HG03571 (cell line): ENCODE results near the gene PLEKHO2.
A peak's percentile ranks its signal among the peaks of the same experiment; 100 is the strongest.

Experiments
- ATAC-seq: cut with Tn5 transposase; IDR thresholded peaks from one replicate; pipeline ENCODE4 v1.9.1; 2021; ENCODE audit not compliant: unreplicated experiment

PLEKHO2 gene

GRCh38 chr15:64825431-64826294 lies 16.1 kb upstream of the PLEKHO2 start, which contains the start of gene PIF1:
PIF1 (minus strand) TSS chr15:64825647; CDS start chr15:64824335, 1,312 bp downstream.
- peak; percentile 82 for ATAC-seq

DNA sequence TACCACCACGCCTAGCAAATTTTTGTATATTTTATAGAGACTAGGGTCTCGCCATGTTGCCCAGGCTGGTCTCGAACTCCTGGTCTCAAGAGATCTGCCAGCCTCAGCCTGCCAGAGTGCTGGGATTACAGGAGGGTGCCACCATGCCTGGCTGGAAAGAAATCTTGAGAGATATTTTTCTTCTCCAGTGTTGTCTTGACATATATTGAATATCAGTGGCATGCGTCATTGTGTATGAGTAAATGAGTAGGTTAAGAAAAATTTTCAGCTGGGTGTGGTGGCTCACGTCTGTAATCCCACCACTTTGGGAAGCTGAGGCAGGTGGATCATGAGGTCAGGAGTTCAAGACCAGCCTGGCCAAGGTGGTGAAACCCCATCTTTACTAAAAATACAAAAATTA lies 12.7 kb upstream of the PLEKHO2 start:
- ATAC-seq = no peak

GRCh38 chr15:64833690-64834089 lies 8.0 kb upstream of the PLEKHO2 start:
- no peak for ATAC-seq

DNA sequence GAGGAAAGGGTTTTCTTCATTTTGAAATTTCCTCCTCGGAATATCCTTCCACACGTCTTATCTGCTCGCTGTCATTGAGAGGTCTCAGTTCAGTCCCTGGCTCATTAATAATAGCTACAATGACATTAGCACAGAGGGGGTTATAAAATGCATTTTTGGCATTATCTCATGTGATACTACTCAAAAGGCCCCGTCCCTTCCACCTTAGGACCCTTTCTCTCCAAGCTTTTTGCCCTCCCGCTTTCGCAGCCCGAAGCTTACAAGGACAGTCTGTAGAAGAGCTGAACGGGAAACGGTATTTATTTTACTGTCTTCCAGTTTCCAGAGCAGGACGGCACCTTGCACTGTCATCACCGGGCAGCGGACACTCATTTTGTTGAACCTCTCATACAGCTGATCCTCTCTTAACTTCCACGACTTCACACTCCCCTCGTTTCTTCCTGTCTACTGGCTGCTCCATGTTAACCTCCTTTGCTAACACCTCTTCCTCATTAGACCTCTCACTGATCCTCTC lies 5.6 kb upstream of the PLEKHO2 start:
- no peak for ATAC-seq

DNA sequence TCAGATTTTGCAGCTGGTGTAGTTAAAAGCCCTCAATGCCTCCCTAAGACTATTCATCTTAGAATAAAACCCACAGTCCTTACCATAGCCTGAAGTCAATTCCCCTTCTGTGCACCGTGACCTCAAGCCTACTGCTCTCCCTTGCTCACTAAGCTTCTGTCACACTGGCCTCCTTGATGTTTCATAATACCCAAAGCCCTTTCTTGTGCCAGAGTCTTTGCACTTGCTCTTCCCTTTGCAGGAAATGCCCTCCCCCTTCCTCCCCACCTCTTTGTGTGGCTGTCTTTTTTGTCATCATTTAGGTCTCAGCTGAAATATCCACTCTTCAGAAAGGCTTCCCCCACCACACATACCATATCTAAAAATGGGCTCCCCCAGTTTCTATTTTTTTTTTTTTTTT lies 4.2 kb upstream of the PLEKHO2 start:
- no peak for ATAC-seq

GRCh38 chr15:64841060-64841343 lies 713 bp upstream of the PLEKHO2 start:
- no peak for ATAC-seq

DNA sequence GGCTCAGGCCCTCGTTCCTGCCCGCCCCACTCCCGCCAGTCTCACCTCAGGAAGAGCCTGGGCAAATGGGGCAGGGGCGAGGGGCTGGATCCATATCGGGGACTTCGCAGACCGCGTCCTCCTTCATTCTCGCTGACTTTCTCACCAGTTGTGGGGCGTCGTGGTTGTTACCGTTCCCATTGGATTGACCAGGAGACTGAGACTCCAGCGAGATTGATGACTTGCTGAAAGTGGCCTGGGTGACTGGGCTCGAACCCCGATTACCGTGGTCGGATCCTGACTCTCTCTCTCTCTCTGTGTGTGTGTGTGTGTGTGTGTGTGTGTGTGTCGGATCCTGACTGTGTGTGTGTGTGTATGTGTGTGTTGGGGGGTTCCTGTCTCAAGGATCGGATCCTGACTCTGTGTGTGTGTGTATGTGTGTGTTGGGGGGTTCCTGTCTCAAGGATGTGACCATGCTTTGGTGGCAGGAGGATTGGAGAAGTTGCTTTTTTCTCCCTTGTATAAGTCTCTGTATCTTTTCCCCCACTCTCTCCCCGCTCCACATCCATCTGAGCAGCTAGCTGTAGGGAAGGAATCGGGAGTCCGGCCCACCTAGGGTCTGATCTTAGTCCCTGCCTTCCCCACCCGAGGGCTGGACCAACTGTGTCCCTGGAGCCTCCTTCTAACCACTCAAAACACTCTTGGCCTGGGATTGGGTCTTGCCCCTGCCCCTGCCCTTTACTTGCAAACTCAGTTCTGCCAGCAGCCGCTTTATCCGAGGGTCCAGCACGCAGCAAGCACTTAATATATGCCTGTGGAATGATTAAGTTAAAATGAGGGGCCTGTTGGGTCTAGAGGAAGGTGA lies 603 bp downstream of the PLEKHO2 start:
- ATAC-seq = no peak

GRCh38 chr15:64842986-64843561 lies 1.4 kb downstream of the PLEKHO2 start:
- no peak for ATAC-seq

DNA sequence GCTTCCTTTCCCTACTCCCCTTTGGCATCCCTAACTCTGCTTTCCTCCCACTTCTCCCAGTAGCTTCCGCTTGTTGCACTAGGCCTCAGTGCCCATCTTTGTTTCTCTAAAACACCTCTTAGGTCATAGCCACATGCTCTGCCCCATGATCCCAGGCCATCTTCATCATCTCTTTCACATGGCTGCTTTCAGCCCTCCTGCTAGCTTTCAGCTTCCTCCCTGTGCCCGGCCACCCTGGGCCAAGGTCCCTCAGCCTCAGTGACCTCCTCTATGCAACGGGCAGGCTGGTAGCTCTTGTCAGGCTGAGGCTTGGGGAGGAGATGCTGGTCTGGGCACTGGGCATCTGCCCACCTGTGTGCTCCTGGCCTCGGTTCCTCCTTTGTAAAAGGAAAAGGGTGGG lies 2.3 kb downstream of the PLEKHO2 start:
- ATAC-seq = no peak

- no peak for ATAC-seq
Measured at GRCh38 chr15:64844576-64845145, 2.9 kb downstream of the PLEKHO2 start.

DNA sequence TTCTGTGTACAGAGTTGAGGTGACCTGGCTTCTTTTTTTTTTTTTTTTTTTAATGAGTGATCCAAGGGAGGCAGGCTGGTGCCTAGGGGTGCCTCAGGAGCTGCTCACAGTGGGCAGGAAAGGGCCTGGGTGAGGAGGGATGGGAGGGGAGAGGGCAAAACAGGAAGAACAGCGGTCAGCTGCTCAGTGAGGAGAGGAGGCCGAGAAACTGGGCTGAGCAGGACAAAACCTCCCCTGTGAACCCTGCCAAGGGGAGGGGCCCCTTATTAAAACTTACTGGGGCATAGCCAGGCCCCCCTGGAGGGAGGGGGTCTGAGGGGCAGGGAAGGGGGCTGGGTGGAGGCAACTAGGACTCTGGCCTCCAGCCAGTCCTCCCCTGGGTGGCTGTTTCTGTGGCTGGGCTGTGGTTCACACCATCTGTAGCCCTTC lies 3.5 kb downstream of the PLEKHO2 start:
- no peak for ATAC-seq

DNA sequence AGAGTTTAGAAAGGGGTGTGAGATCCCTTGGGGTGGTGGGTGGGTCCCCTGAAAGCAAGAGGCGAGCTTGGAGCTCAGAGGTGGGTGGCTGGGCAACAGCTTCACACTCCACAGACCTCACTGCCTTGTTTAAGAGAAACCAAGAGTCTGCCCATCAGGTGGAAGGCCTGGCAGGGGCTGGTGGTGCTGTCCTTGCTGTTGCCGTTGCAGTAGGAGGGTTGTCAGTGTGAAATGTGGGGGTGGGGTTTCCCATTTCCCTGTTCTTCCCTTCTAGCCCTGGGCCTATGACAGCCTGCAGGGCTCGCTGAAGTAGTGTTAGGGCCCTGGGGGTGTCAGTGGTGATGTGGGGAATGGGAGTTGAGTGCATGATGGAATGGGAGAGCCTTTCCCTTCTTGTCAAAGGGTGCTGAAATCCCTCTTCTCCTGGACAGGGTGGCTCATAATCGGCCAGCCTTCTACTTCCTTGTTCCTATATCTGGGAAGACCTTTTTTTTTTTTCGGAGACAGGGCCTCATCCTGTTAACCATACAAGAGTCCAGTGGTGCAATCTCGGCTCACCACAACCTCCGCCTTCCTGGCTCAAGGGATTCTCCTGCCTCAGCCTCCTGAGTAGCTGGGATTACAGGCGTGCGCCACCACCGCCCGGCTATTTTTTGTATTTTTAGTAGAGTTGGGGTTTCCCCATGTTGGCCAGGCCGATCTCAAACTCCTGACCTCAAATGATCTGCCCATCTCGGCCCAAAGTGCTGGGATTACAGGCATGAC lies 4.3 kb downstream of the PLEKHO2 start:
- ATAC-seq = no peak

DNA sequence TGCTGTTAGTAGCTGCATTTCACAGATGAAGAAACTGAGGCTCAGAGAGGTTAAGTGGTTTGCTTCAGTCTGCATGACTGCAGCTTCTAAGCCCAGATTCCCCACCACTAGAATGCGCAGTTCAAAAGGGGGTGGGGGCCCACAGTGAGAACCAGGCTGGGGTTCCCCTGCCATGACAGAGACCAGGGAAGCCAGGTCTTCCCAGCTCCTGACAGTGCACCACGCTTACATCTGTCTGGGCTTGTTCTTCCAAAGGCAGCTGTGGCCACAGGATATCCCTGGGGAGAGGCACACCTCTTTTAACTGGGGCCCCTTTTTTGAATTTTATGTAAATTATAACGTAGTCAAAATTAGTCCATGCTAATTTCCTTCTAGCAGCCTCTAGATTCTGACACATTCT lies 5.3 kb downstream of the PLEKHO2 start:
- ATAC-seq = no peak

DNA sequence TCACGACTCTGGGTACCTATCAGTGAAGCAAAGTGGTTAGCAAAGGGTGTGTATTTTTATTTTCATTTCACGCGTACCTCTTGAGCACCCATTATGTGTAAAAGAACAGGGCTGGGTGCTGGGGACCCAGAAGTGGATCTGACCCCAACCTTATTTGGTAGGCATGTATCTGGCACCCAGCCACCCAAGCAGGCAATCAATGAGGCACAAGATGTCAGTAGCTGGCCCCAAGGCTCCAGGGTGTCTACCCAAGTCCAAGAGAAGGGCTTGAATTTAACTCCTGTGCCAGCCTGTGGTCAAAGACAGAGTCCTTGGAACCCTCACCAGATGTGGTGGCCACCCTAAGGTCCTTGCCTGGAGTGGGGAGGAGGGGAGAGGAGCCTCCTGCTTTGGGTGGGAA lies 5.7 kb downstream of the PLEKHO2 start:
- ATAC-seq = no peak

DNA sequence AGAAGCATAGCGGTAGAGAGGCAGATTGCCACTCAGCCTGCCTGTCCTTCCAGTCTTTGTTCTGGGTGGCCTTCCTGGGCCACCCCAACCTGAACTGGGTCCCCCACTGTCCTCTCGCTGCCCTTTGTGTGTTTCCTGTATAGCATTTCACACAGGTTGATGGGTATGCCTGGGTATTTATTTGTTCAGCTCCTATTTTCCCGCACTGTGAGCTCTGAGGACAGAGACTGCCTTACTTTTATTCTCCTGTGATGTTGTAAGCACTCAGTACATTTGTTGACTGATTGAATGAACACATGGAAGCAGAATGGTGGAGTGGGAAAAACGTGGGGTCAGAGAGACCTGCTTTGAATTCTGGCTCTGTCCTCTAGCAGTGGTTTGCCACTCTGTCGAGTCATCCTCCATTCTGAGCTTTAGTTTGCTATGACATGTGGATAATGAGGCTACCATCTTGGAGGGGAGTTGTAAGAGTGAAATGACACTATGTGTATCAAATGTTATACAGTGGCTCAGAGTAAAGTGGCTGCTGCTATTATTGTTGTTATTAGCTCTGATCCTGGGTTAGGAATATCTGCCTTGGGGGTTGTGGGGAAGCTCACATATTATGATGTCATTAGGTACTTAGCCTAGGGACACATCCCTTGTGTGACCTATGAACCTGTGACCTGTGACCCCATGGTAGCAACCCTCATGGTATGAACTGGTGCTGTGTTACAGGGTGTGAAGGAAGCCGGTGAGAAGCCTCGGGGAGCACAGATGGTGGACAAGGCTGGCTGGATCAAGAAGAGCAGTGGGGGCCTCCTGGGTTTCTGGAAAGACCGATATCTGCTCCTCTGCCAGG lies 6.4 kb downstream of the PLEKHO2 start:
- no peak for ATAC-seq

DNA sequence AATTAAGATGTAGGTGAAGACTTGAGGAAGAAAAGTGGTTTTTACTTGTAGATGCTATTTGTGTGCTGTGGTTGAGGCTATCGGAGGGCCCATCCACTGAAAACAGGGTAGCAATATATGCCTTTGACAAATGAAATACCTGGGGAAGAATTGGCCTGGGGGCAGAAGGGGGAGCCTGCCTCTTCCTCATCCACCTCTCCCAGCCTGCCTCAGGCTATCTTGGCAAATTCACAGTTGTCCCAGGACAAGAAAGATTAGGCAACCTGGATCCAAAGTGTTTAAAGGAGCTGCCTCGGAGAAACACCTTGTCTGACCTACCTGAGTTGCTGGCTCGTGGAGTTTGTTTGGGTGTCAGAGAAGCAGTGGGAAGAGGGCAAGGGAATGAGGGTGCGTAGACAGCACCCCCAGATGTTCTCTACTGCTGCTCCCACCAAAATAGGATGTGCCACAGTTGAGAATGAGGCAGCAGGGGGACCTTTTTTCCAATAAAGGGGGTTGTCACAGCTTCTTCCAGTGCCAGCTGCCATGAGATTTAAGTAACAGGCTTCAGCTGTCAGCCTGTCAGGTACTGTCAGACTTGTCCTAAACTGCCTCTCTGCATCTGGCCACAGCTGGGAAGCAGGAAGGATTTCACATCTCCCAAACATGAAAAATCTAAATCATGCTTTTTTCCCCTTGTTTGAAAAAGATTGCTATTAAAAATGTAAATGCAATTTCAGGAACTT lies 9.2 kb downstream of the PLEKHO2 start:
- ATAC-seq = no peak

DNA sequence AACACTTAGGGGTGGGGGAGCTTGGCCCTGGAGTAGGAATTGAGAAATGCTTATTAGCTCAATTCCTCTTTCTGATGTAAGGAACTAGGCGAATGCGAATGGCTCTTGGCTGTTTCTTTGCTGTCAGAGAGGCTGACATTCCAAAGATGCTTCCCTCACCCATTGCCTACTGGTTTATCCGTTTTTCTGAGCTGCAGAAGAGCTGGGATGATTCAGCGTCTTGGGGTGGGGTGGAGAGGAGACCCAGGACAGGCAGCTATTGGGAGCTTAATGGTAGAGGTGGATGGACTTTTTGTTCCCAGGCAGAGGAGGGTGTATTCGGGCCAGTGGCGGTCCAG lies 9.8 kb downstream of the PLEKHO2 start:
- ATAC-seq = no peak

GRCh38 chr15:64854041-64854440 lies 12.3 kb downstream of the PLEKHO2 start:
- no peak for ATAC-seq

DNA sequence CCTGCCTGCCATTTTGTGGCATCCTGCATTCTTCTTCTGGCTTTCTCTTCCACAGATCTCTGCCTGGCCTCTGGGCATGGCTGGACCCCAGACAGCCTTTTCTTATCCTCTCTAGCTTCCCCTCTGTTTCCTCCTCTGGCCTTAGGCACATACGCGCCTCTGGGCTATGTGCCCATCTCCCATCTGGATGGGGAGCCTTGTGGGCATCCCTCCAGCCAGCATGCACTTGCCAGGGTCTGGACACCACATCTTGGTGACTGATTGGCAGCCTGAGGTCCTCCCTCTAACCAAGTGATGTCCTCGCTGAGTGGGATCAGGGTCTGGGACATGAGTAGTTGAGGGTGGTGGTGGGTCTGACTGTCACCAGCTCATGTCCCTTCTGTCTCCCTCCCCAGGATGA lies 12.8 kb downstream of the PLEKHO2 start:
- no peak for ATAC-seq
